Measurements from ENCODE around the gene ABLIM2.

ABLIM2 gene

GRCh38 chr4:8066336-8066931 lies 92.2 kb downstream of the ABLIM2 start:
- no peak overlapping the region for H3K4me3 ChIP-seq (ENCODE audit: low read depth, low read length)
- no peak for DNase-seq (ENCODE audit: low read depth)
- no peak for TF ChIP-seq CTCF (IDR thresholded peaks at IDR 0.05; ENCODE audit: control insufficient read depth, extremely low read depth, insufficient read depth)

- H3K4me3 ChIP-seq (ENCODE audit: low read depth, low read length): no peak overlapping the region
- TF ChIP-seq CTCF (IDR thresholded peaks at IDR 0.05; ENCODE audit: control insufficient read depth, extremely low read depth, insufficient read depth): no peak
- no peak for DNase-seq (ENCODE audit: low read depth)
Measured at GRCh38 chr4:8063974-8064563, 94.5 kb downstream of the ABLIM2 start.

GRCh38 chr4:8061573-8061972 lies 97.0 kb downstream of the ABLIM2 start:
- TF ChIP-seq CTCF (IDR thresholded peaks at IDR 0.05; ENCODE audit: control insufficient read depth, extremely low read depth, insufficient read depth): no peak
- DNase-seq (ENCODE audit: low read depth): no peak
- no peak overlapping the region for H3K4me3 ChIP-seq (ENCODE audit: low read depth, low read length)

- no peak for DNase-seq (ENCODE audit: low read depth)
- TF ChIP-seq CTCF (IDR thresholded peaks at IDR 0.05; ENCODE audit: control insufficient read depth, extremely low read depth, insufficient read depth): no peak
- no peak overlapping the region for H3K4me3 ChIP-seq (ENCODE audit: low read depth, low read length)
Measured at GRCh38 chr4:8061145-8061544, 97.5 kb downstream of the ABLIM2 start.

GRCh38 chr4:8060632-8061031 lies 98.0 kb downstream of the ABLIM2 start:
- no peak for TF ChIP-seq CTCF (IDR thresholded peaks at IDR 0.05; ENCODE audit: control insufficient read depth, extremely low read depth, insufficient read depth)
- DNase-seq (ENCODE audit: low read depth): no peak
- no peak overlapping the region for H3K4me3 ChIP-seq (ENCODE audit: low read depth, low read length)

GRCh38 chr4:8058031-8058479 lies 100.6 kb downstream of the ABLIM2 start:
- no peak for TF ChIP-seq CTCF (IDR thresholded peaks at IDR 0.05; ENCODE audit: control insufficient read depth, extremely low read depth, insufficient read depth)
- H3K4me3 ChIP-seq (ENCODE audit: low read depth, low read length): no peak overlapping the region
- DNase-seq (ENCODE audit: low read depth): no peak

- no peak for TF ChIP-seq CTCF (IDR thresholded peaks at IDR 0.05; ENCODE audit: control insufficient read depth, extremely low read depth, insufficient read depth)
- H3K4me3 ChIP-seq (ENCODE audit: low read depth, low read length): no peak overlapping the region
- no peak for DNase-seq (ENCODE audit: low read depth)
Measured at GRCh38 chr4:8055206-8055605, 103.4 kb downstream of the ABLIM2 start.
